Astrocyte (in vitro differentiated cells and primary cell): ENCODE data around the gene MARK4. TPM values are rescaled to one million over a fixed set of nuclear protein-coding genes. Genes with fewer than 3 reads are reported as not detected.

Source experiments
- DNase-seq: peaks from one replicate; pipeline ENCODE4 v3.0.0-alpha.2; 2010; ENCODE audit warnings: low read depth
- FAIRE-seq: peaks from 2 replicates; lab custom pipeline; 2011; peaks lifted over from hg19 to GRCh38; lab: Jason Lieb, UNC
- H2AFZ ChIP-seq: 2 replicates; pipeline ENCODE4 v1.6.0; 2012; ENCODE audit warnings: low read depth, low read length, inconsistent platforms
- H3K27ac ChIP-seq: 2 replicates; pipeline ENCODE4 v1.5.1; 2011; ENCODE audit warnings: low read depth, low read length, inconsistent platforms
- H3K27me3 ChIP-seq: 2 replicates; pipeline ENCODE4 v1.6.0; 2011; ENCODE audit warnings: low read length, inconsistent platforms; ENCODE audit not compliant: insufficient read depth
- H3K36me3 ChIP-seq: 2 replicates; pipeline ENCODE4 v1.5.1; 2011; ENCODE audit warnings: low read length, inconsistent platforms; ENCODE audit not compliant: insufficient read depth
- H3K4me1 ChIP-seq: 2 replicates; pipeline ENCODE4 v1.5.1; 2011; ENCODE audit warnings: low read length, inconsistent platforms; ENCODE audit not compliant: insufficient read depth
- H3K4me2 ChIP-seq: 2 replicates; pipeline ENCODE4 v1.6.0; 2012; ENCODE audit warnings: low read length, inconsistent platforms
- H3K4me3 ChIP-seq: 2 replicates; pipeline ENCODE4 v1.5.1; 2011; ENCODE audit warnings: low read depth, mild to moderate bottlenecking, low read length, inconsistent platforms; ENCODE audit not compliant: insufficient read depth
- H3K79me2 ChIP-seq: 2 replicates; pipeline ENCODE4 v1.6.0; 2012; ENCODE audit warnings: mild to moderate bottlenecking, low read length, inconsistent platforms; ENCODE audit not compliant: insufficient read depth
- H3K9ac ChIP-seq: 2 replicates; pipeline ENCODE4 v1.6.0; 2012; ENCODE audit warnings: mild to moderate bottlenecking, low read length, inconsistent platforms
- H3K9me3 ChIP-seq: 2 replicates; pipeline ENCODE4 v1.5.1; 2012; ENCODE audit warnings: low read depth, mild to moderate bottlenecking, low read length, inconsistent platforms; ENCODE audit not compliant: insufficient read depth
- H4K20me1 ChIP-seq: 2 replicates; pipeline ENCODE4 v1.6.0; 2012; ENCODE audit warnings: low read length, inconsistent platforms; ENCODE audit not compliant: insufficient read depth
- H3K27ac Mint-ChIP-seq: one replicate; pipeline ENCODE4 v1.8.0; 2021; ENCODE audit warnings: mild to moderate bottlenecking, mixed read lengths; ENCODE audit not compliant: unreplicated experiment
- H3K27me3 Mint-ChIP-seq: one replicate; pipeline ENCODE4 v1.8.0; 2021; ENCODE audit warnings: low read depth, mixed read lengths; ENCODE audit not compliant: unreplicated experiment
- H3K36me3 Mint-ChIP-seq: one replicate; pipeline ENCODE4 v1.8.0; 2021; ENCODE audit warnings: low read depth, mixed read lengths; ENCODE audit not compliant: unreplicated experiment
- H3K4me1 Mint-ChIP-seq: one replicate; pipeline ENCODE4 v1.8.0; 2021; ENCODE audit warnings: low read depth, mixed read lengths; ENCODE audit not compliant: unreplicated experiment
- H3K4me3 Mint-ChIP-seq: one replicate; pipeline ENCODE4 v1.8.0; 2021; ENCODE audit warnings: mild to moderate bottlenecking, moderate library complexity, mixed read lengths; ENCODE audit not compliant: unreplicated experiment
- H3K9me3 Mint-ChIP-seq: one replicate; pipeline ENCODE4 v1.8.0; 2021; ENCODE audit warnings: mild to moderate bottlenecking, mixed read lengths; ENCODE audit not compliant: unreplicated experiment
- CTCF ChIP-seq: IDR thresholded peaks from 2 replicates; pipeline ENCODE4 v1.5.1; 2011; ENCODE audit warnings: low read depth, mild to moderate bottlenecking, inconsistent platforms, low read length, moderate library complexity; ENCODE audit not compliant: insufficient read depth
- EZH2 ChIP-seq: IDR thresholded peaks from 2 replicates; pipeline ENCODE4 v1.6.1; 2012; ENCODE audit warnings: mild to moderate bottlenecking, low read length, inconsistent platforms; ENCODE audit not compliant: insufficient read depth
- total RNA-seq: library from RNA; stranded (reverse); gene quantifications from 2 replicates; pipeline ENCODE4 v1.2.1, GENCODE V29; 2021

Gene MARK4
- total RNA-seq, 1 donor from 2014 or later, result 61.0 TPM

GRCh38 chr19:45206328-45206727 lies 44.7 kb upstream of the MARK4 start:
- Histone ChIP-seq H3K27me3 (no peaks in the 10 kb centered on the region), H3K4me1 (no peaks in the 10 kb centered on the region), H3K4me2 (no peak overlapping the region), H4K20me1 (no peaks in the 10 kb centered on the region), H3K9ac (no peak overlapping the region), H3K27ac (no peak overlapping the region), H3K36me3 (no peaks in the 10 kb centered on the region), H3K79me2 (no peaks in the 10 kb centered on the region), H3K9me3 (no peaks in the 10 kb centered on the region), H3K4me3 (no peak overlapping the region), H2AFZ (no peak overlapping the region)
- H3K36me3 Mint-ChIP-seq, result no peaks in the 10 kb centered on the region
- no peak overlapping the region for H3K4me3 Mint-ChIP-seq
- no peak for TF ChIP-seq CTCF
- TF ChIP-seq EZH2, result no peak
- H3K4me1 Mint-ChIP-seq, result no peaks in the 10 kb centered on the region
- no peak for DNase-seq
- H3K27me3 Mint-ChIP-seq, result peaks cover 4% of the 10 kb centered on the region
- H3K9me3 Mint-ChIP-seq, result no peaks in the 10 kb centered on the region
- H3K27ac Mint-ChIP-seq, result no peak overlapping the region
- FAIRE-seq, result no peak

GRCh38 chr19:45211751-45212381 lies 39.2 kb upstream of the MARK4 start:
- Mint-ChIP-seq H3K36me3 (peaks cover 2% of the 10 kb centered on the region), H3K9me3 (no peaks in the 10 kb centered on the region), H3K4me1 (peaks cover 5% of the 10 kb centered on the region), H3K27ac (no peak overlapping the region), H3K27me3 (peaks cover 19% of the 10 kb centered on the region), H3K4me3 (no peak overlapping the region)
- Histone ChIP-seq H3K9me3 (no peaks in the 10 kb centered on the region), H3K4me1 (no peaks in the 10 kb centered on the region), H3K4me3 (no peak overlapping the region), H3K9ac (no peak overlapping the region), H2AFZ (no peak overlapping the region), H3K79me2 (no peaks in the 10 kb centered on the region), H3K36me3 (no peaks in the 10 kb centered on the region), H3K4me2 (no peak overlapping the region), H3K27me3 (peaks cover 17% of the 10 kb centered on the region), H3K27ac (no peak overlapping the region), H4K20me1 (no peaks in the 10 kb centered on the region)
- TF ChIP-seq EZH2, result no peak
- no peak for TF ChIP-seq CTCF
- no peak for DNase-seq
- no peak for FAIRE-seq

GRCh38 chr19:45213031-45213430 lies 38.0 kb upstream of the MARK4 start:
- Mint-ChIP-seq H3K4me3 (no peak overlapping the region), H3K27ac (no peak overlapping the region), H3K27me3 (peaks cover 27% of the 10 kb centered on the region), H3K4me1 (peaks cover 7% of the 10 kb centered on the region), H3K9me3 (no peaks in the 10 kb centered on the region), H3K36me3 (peaks cover 2% of the 10 kb centered on the region)
- Histone ChIP-seq H3K4me2 (no peak overlapping the region), H3K27me3 (peaks cover 28% of the 10 kb centered on the region), H3K79me2 (no peaks in the 10 kb centered on the region), H2AFZ (no peak overlapping the region), H3K27ac (no peak overlapping the region), H3K36me3 (no peaks in the 10 kb centered on the region), H3K4me1 (no peaks in the 10 kb centered on the region), H3K9me3 (no peaks in the 10 kb centered on the region), H3K4me3 (no peak overlapping the region), H3K9ac (no peak overlapping the region), H4K20me1 (no peaks in the 10 kb centered on the region)
- no peak for TF ChIP-seq EZH2
- no peak for TF ChIP-seq CTCF
- FAIRE-seq (no peak), DNase-seq (no peak)
